HK-2 (cell line): Measurements from ENCODE around the gene LDAH.

Experiments
- DNase-seq: peaks from one replicate; pipeline ENCODE4 v3.0.0-alpha.2; 2018; ENCODE audit not compliant: unreplicated experiment

LDAH gene

DNA sequence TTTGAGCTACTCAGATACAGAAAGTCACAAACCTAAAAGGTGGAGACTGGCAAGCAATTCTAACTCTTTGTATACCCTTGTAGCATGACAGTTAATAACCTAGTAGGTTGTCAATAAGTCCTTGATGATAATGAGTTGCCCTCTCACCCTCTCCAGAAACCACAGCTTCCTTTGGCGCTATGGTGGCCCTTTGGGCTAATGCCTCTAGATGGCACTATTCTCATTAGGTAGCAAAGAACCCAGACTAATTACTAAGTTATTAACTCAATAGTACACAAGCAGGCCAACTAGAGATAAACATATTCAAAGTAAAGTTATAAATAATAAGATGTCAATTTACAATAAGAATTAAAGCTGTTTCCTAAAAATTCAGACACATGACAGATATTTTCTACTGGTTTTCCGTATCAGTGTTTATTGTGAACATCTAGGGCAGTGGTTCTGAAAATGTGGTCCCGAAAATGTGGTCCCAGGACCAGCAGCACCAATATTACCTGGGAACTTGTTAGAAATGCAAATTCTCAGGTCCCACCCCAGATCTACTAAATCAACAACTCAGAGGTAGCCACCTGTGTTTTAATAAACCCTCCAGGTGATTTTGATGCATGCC is 41.1 kb downstream of the LDAH start:
- DNase-seq, result no peak

DNA sequence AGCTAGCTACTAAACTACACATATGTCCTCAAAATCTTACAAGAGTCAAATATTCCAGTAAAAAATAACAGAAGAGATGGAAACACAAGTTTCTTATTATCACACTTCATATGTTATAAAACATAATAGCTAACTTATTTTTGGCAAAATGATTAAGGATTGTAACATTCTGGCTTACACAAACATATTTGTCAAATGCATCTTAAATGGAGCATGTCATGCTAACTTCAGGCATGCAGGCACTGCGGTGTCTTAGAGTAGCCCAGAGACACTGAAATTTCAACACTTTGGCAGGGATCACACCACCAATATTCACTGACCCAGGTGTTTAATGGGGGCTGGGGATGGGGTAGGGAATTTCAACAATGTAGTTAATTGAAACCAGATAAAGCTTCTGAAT is 51.6 kb downstream of the LDAH start:
- no peak for DNase-seq

DNA sequence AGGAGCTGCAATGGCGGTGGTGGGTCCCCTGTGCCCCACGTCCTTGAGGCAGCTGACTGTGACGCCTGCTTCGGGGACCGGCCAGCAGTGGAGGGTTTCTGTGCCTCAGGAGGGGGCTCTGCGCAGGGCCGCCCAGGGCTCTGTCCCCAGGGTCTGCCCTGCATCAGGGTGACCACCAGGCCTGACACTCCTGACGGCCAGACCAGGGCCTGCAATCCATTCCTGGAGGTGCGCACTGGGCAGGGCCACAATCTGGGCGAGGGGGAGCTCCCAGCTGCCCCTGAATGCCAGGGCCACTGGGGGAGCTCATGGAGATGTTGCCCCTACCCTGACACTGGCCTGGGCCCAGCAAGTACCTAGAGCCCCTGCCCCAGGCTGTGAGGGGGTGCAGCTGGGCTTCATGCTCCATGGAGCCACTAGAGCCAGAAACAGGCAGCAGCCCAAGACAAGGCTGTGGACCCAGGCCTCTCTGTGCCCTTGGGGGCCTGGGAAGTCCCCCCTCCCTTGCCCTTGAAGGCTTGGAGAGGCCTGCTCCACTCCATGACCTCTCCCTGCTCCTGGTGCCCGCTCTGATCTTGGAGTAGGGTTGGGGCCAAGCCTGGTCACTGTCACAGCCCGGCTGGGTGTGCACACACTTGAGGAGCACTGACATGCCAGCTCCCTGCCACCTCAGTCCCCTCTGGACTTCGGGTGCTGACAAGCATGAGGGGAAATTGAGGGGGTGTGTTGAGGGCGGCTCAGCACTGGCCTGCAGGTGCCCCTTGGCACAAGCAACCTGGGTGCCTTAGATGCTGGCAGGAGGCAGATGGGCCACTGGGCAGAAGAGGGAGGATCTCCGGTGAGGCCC is 55.9 kb downstream of the LDAH start:
- no peak for DNase-seq

DNA sequence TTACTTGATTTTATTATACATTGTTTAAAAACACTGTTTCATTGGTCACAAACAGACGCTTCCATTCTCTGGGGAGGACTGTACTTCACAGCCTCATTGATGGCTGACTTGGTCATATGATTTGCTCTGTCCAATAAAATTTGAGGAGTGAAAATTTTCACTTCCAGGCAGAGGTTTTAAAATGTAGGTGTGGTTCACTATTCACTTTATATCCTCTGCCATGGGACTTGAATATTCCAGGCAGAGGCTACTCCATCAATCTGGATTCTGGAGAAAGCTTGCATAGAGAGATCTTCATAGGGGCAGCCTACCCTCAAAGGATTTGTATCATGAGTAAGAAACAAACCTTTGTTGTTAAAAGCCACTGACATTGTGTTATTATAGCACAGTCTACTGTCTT is 56.7 kb downstream of the LDAH start:
- no peak for DNase-seq

DNA sequence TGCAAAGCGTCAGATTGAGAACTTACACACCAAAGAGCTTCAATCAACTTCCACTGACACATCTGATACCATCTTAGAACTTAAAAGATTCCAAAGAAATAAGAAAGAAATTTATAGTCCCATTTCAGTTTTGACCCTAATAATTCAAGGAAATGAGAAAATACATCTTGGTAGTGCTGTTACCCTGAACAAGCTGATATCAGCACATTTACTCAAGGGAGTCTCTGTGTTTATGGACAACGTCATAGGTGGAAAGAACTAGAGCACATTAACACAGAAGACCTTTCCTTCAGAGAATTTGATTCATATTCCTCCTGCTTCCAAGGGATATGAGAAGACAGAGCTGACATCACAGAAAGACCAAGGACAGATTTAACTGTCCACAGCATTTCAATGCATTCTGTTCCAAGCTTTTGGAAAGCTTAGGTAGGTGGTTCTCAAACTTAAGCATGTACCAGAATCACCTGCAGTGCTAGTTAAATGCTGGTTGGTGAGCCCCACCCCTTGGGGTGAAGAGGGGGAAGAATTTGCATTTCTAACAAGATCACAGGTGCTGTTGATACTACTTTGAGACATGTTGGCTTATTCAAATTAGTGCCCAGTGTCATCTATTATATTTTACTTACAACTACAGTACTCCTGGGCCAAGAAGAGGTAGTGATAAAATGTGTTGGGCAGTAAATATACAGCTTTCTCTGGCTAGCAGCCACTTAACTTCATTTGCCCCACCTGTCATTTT is 59.8 kb downstream of the LDAH start:
- DNase-seq, result no peak

DNA sequence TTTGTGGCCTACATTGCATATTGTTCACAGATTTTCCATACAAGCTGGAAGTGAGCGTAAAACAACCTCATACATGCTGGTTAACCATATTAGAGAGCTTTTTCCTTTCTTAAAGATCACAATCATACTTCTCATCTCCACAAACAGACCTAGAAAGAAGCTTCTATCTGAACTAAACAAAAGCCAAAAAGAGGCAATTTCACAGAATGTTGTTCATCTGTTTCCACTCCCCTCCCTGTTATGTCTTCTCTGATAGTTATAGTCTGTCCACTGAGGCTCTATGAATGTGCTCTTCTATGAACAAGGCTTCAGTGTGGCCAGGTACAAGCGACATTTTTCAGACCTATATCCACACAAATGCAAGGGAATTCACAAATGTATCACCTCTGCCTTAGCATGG is 63.4 kb downstream of the LDAH start:
- DNase-seq, result no peak

DNA sequence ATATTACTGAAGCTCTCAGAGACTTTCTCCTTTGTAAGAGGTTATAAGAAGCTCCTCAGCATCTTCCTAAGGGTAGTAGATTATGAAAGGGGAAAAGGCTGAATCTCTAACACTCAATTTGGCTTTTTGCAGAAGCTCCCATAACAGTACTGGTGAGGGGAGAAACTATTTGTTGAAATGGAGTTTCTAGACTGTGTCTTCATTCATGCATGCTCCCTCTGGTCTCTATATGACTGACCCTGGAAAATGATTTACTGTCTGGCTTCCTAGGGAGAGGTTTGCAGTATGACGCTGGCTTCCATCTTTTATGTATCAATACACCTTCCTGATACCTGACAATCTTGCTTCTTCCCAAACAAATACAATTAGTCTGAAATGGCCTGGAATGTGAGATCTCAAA is 63.9 kb downstream of the LDAH start:
- DNase-seq, result no peak

DNA sequence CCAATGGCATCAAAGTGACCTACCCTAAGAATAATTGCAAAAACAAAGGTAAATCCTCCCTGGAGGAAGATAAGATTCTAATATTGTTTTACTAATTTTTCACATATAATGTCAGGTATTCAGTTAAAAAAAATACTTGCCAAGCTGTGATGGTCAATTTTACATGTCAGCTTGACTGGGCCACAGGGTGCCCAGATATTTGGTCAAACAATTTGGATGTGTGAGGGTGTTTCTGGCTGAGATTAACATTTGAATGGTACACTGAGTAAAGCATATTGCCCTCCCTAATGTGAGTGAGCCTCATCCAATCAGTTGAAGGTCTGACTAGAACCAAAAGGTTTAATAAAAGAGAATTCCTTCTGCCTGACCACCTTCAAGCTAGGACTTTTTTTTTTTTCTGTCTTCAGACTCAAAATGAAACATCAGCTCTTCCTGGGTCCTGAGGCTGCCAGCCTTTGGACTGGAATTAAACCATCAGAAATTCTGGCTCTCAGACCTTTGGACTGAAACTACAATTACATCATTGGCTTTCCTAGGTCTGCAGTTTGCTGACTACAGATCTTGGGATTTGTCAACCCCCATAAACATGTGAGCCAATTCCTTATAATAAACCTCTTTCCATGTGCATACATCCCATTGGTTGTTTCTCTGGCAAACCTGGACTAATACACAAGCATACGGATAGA is 65.4 kb downstream of the LDAH start:
- no peak for DNase-seq

DNA sequence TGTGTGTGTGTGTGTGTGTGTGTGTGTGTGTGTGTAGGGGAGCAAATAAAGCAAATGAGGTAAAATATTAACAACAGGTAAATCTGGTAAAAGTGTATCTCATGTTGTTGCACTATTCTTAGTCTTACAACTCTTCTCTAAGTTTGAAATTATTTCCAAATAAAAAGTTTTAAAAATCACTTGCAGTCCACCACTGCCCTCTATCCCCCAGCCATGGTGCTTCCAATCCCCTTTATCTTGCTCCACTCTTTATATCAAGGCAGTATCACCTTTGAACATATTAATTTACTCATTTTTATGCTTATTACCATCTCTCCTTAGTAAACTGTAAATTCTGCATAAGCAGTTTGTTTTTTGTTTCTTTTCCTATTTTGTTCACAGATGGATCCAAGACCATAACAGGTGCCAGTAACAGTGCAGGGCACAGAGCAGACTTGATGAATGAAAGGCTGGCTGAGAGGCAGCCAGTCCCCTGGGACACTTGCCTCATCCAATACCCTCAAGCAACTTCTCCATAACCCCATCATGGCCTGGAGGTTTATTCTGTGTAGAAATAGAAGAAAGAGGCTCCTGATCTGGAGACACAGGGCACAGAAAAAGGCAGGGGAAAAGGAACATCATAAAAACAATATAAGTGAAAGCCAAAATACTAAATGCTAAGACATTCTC is 67.6 kb downstream of the LDAH start:
- no peak for DNase-seq

DNA sequence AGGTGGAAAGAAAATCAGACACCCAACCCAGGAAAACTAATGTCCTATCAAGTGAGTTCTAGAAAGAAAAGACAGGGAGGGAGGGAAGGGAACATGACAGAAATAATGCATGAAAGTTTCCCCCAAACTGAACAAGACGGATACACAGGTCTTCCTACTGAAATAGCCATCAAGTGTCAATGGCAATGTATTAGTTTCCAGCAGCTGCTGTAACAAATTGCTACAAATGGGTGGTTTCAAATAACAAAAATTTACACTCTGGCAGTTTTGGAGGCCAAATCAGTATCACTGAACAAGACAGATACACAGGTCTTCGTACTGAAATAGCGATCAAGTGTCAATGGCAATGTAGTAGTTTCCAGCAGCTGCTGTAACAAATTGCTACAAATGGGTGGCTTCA is 70.6 kb downstream of the LDAH start:
- DNase-seq, result no peak

DNA sequence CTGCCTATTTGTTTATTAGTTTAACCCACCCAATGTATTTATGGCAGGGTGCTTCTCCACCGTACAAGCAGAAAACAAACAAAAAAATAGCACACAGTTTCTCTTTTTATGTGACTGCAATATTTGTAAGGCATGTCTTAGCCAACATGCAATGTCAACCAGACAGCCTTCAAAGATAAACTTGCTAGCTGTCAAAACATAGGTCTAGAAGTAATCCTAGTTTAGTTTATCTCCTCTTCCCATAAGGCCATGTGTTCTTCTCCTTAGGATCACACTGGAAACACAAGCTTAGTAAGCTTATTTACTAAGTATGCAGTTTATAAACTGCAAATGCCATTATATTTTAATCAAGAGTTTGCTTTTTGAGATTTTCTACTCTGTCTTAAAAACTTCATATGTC is 75.6 kb downstream of the LDAH start:
- no peak for DNase-seq

DNA sequence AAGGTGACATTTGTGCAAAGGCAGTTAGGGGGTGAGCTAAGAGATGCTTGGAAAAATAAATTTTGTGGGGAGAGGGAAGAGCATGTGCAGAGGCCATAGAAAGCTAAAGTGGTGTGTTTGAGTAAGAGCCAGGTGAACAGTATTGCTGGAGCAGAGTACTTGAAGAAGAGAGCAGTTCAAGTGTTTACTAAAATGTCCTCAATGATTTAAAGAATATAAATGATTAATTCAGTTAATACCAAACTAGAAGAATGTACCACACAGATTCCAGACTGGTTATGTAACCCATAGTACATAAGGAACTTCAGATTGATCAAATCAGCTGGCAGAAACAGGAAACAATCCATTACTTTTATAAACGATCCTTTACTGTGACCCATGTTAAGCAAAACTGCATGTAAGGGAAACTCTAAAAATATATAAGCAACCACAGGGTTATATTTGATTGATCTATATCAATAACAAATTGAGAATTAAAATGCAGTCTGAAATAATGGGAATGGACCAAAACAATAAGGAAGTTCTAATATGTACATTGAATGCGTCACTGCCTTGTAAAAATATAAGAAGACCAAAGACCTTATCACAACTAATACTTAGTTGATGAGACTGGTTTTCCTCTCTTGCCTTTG is 76.9 kb downstream of the LDAH start:
- no peak for DNase-seq

DNA sequence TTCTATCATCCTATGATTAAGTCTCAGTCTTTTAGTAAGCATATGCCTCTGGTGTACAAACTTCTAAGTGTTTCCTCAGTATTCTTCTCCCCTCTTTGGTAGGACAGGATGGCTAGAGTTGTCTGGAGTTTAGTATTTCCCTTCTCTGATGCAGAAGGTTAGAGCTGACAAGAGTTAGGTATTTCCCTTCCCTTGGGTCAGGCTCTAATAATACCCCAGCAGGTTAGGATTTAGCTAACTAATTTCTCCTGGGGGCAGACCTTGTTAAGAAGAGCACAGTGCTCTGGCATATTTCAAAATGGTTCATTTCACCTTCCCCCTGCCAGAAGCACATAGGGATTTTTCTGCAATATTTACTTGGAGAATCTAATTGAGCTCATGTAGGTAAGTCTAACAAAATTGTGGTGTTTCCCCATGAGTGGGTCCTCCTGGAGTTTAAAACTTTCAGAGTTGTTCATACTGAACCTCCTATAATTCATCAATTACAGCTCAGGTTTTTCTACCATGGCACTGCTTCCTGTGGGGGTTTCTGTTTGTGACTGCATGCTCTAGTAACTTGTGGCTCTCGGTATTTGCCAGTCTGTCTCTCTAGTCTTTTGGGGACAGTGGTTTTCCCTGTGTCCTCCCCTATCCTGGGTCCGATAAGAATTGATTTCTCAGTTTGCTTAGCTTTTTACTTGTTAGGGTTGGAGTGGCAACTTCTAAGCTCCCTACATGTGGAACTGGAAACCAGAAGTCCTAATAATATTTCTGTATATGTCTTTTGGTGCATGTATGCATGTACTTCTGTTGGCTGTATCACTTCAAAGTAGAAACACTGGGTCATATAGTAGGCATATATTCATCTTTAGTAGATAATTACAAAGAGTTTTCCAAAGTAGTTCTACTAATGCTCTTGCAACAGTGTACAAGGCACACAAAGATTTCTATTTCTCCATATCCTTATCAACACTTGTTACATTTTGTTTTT is 78.2 kb downstream of the LDAH start:
- DNase-seq, result no peak

DNA sequence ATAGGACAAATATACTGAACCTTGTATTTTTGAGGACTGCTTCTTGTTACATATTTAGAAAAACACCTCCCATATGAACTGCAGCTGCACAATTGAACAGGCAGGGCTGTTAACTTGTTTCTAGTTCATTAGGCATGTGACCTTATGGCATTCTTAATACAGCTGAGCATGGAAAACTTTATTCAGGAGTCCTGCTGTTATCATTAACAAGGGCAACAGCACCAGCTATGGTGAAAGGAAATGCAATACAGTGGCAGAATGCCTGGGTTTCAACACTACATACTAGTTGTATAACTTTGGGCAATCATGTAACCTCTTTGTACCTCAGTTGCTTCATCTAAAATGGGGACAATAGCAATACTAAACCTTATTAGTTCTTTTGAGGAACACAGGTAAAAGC is 84.1 kb downstream of the LDAH start:
- DNase-seq, result no peak

DNA sequence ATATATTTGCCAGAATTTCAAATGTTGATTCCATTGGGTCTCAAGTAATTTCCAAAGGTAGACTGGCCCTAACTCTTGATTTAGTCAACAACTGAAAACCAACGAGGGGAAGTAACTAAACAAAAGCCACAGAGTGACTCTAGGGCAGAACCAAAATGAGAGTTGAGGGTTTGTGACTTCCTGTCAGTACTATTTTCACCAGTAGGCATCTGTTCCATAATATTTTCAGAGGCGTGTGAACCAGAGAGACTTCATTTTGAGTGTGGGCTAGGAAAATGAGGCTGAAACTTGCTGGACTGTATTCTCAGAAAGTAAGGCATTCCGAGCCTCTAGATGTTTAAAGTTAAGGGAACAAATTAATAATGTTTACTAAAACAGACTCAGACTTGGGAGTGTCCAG is 85.4 kb downstream of the LDAH start:
- no peak for DNase-seq

DNA sequence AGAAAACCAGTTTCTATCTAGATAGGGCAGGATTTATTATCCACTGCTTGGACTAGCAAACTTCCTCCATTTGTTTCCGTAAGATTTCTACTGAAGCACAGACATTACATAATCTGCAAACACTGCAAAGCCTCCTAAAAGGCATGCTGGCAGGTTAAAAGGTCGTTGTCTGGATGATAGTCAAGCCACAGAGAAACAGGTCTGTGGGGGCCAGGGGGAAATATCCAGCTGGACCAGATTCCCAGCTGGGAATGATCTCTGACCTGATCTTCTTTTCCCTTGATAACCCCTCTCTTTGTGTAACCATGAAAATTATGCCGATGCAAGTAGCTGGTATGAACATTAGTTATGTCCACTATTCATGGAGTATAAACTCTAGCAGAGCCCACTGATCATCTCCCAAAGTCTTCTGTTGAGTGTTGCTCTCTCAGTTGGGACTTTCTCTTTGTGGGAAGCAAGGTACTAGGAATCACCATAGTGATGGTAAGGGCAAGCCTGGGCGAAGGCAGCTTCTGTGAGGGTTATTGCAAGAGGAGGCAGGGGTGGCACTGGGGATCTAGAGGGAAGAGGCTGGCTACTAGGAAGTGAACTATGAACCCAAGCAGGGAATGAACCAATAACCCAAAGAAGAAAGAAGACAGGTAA is 94.7 kb downstream of the LDAH start:
- DNase-seq, result no peak

DNA sequence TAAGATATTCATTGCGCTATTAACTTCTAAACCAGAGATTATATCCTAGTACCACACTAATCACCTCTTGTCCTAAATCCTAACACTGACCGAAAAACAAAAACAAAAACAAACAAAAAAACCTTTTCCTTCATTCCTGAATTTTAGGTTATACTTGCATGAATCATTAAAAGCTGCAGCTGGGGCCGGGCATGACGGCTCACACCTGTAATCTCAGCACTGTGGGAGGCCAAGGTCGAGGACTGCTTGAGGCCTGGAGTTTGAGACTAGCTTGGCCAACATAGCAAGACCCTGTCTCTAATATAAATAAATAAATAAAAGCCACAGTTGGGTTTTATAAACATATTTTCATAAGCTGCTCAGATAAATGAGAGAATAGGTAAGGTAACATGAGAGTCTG is 96.0 kb downstream of the LDAH start:
- no peak for DNase-seq

DNA sequence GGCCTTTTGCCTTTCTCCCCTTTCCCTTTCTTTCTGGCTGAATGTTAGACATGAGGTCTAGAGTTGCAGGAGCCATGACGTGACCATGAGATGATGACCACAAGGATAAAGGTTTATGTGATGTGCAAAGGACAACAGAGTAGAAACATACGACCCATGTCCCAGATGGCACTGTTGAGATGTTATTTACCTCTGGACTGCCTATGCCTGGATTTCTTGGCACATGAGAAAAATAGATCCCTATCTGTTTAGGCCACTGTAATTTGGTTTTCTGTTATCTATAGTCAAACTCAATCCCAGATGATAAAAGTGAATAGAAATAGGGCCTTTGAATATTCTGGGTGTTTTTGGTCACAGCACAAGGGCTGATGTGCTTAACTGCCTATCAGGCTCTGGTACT is 97.1 kb downstream of the LDAH start:
- no peak for DNase-seq

DNA sequence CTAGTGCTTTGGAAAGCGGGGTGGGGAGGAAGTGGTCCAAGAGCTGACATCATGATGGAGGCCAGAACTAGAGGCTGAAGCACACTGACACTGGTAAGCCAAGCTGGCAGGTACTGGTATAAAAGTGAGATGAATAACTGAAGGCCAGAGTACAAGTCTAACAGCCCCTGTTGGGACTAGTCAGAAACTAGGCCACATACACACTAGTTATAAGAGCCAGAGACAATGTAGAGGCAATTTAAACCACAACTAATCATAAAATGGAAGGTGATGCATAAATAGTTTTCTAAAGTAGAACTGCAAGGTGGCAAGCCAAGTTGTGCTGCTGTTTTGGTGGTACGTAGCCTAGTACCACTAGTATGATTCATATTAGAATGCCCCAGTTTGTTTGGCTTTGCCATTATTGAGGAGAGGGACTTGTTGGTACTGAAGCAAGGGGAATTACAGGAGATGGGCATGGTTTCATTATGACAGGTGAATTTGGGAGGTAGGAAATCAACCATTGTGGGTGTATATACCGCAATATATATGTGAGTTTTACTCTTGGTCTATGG is 98.3 kb downstream of the LDAH start:
- no peak for DNase-seq
